ENCODE measurements around the gene MAPKAP1.

The MAPKAP1 gene

GRCh38 chr9:125537442-125538091, 169.4 kb downstream of the MAPKAP1 start:
- DNase-seq (ENCODE audit: low read depth in 1 of 2, low spot score in 1 of 2), result no peak
- Histone ChIP-seq H3K27me3 (ENCODE audit: insufficient read depth, poor library complexity, severe bottlenecking) (no peaks in the 10 kb centered on the region), H3K4me3 (replicated peaks; ENCODE audit: insufficient read depth, low read length) (no peak overlapping the region), H3K27ac (replicated peaks) (no peak overlapping the region)
- no peak for TF ChIP-seq CTCF (IDR thresholded peaks at IDR 0.05; ENCODE audit: insufficient read depth, low read length)
- TF ChIP-seq SPI1 (IDR thresholded peaks at IDR 0.05; ENCODE audit: borderline replicate concordance, low read depth), result no peak
- TF ChIP-seq GABPA (IDR thresholded peaks at IDR 0.05; ENCODE audit: low read depth), result no peak

GRCh38 chr9:125536776-125537175, 170.2 kb downstream of the MAPKAP1 start:
- no peak overlapping the region for H3K27ac ChIP-seq (replicated peaks)
- DNase-seq (ENCODE audit: low read depth in 1 of 2, low spot score in 1 of 2), result no peak
- no peaks in the 10 kb centered on the region for H3K27me3 ChIP-seq (ENCODE audit: insufficient read depth, poor library complexity, severe bottlenecking)
- TF ChIP-seq SPI1 (IDR thresholded peaks at IDR 0.05; ENCODE audit: borderline replicate concordance, low read depth) (no peak), REST (IDR thresholded peaks at IDR 0.05; ENCODE audit: insufficient replicate concordance, low read depth) (no peak), GABPA (IDR thresholded peaks at IDR 0.05; ENCODE audit: low read depth) (no peak), POLR2AphosphoS5 (IDR thresholded peaks at IDR 0.05; ENCODE audit: low read depth) (no peak), CTCF (IDR thresholded peaks at IDR 0.05; ENCODE audit: insufficient read depth, low read length) (no peak)
- H3K4me3 ChIP-seq (replicated peaks; ENCODE audit: insufficient read depth, low read length), result no peak overlapping the region

- H3K4me3 ChIP-seq (replicated peaks; ENCODE audit: insufficient read depth, low read length), result no peak overlapping the region
- H3K27me3 ChIP-seq (ENCODE audit: insufficient read depth, poor library complexity, severe bottlenecking), result no peaks in the 10 kb centered on the region
- DNase-seq (ENCODE audit: low read depth in 1 of 2, low spot score in 1 of 2), result no peak
- no peak overlapping the region for H3K27ac ChIP-seq (replicated peaks)
- TF ChIP-seq POLR2AphosphoS5 (IDR thresholded peaks at IDR 0.05; ENCODE audit: low read depth), result no peak
- TF ChIP-seq SPI1 (IDR thresholded peaks at IDR 0.05; ENCODE audit: borderline replicate concordance, low read depth), result no peak
- TF ChIP-seq CTCF (IDR thresholded peaks at IDR 0.05; ENCODE audit: insufficient read depth, low read length), result no peak
- TF ChIP-seq GABPA (IDR thresholded peaks at IDR 0.05; ENCODE audit: low read depth), result no peak
- no peak for TF ChIP-seq REST (IDR thresholded peaks at IDR 0.05; ENCODE audit: insufficient replicate concordance, low read depth)
Observed at GRCh38 chr9:125536167-125536772, 170.7 kb downstream of the MAPKAP1 start.

Measured in HL-60 (cell line).